ENCODE data around the gene MLX. TPM values are rescaled to one million over a fixed set of nuclear protein-coding genes. Genes with fewer than 3 reads are reported as not detected.

Gene MLX
- total and polyA plus RNA-seq, 2 of the 8 experiments (the other 6 are each of a cell fraction or from before 2014, with no cell fraction given): 27.0 to 27.5 TPM

DNA sequence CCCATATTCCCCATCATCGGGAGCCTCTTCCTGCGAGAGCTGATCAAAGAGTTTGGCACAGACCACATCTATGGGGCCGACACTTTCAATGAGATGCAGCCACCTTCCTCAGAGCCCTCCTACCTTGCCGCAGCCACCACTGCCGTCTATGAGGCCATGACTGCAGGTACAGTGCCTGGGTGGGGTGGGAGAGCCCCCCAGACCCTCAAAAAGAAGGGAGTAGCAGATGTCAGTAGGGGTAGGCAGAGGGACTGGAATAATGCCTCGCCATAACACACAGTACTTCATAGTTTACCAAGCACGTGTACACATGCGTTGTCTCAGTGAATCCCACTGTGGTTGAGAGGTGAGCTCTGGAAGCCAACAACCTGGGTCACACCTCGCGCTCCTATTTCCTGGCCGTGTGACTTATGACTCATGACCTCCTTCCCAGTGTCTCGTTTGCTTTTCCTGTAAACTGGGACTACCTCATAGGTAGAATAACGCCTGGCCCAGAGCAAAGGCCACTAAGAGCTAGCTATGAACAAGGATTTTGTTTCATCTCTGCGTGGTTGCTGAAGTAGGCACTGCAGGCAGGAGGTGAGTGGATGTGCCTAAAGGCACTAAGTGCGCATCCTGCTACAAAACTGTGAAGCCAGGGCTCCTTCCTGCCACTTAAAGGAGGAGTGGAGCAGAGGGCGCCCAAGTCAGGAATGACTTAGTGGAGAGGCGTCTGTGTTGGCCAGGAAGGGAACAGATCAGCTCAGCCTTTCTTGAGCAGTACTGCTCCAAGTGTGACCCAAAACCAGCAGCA, 25.7 kb upstream of the MLX start (continued):
- TF ChIP-seq GTF2F1 (IDR thresholded peaks at IDR 0.05; ENCODE audit: borderline replicate concordance, low read depth, low read length) (no peak), SP1 (IDR thresholded peaks at IDR 0.05; ENCODE audit: low read depth, low read length) (no peak), CREB1 (IDR thresholded peaks at IDR 0.05) (no peak), BACH1 (IDR thresholded peaks at IDR 0.05; ENCODE audit: low read length) (no peak), RBBP5 (IDR thresholded peaks at IDR 0.05; ENCODE audit: borderline replicate concordance, low read depth, low read length) (no peak), HDAC2 (IDR thresholded peaks at IDR 0.05; ENCODE audit: borderline replicate concordance in 1 of 2, low read depth in 2 of 2, low read length in 2 of 2) (no peak), CBX5 (IDR thresholded peaks at IDR 0.05; ENCODE audit: low read depth, low read length) (no peak)
